ENCODE measurements around the gene TRAK2.

DNA sequence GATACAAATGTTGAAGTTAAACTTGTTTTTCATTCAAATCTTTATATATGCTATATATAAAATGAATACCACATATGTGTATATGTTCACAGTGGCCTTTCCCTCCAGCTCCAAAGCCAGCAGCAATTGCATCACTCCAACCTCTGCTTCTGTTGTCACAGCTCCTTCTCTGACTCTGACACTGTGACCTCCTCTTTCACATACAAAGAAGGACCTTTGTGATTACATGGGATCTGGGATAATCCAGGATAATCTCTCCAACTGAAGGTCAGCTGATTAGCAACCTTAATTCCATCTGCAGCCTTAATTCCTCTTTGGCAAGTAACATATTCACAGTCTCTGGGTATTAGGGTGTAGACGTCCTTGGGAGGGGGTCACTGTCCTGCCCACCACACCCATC lies 102.5 kb downstream of the TRAK2 start:
- TF ChIP-seq, protein P1, sequence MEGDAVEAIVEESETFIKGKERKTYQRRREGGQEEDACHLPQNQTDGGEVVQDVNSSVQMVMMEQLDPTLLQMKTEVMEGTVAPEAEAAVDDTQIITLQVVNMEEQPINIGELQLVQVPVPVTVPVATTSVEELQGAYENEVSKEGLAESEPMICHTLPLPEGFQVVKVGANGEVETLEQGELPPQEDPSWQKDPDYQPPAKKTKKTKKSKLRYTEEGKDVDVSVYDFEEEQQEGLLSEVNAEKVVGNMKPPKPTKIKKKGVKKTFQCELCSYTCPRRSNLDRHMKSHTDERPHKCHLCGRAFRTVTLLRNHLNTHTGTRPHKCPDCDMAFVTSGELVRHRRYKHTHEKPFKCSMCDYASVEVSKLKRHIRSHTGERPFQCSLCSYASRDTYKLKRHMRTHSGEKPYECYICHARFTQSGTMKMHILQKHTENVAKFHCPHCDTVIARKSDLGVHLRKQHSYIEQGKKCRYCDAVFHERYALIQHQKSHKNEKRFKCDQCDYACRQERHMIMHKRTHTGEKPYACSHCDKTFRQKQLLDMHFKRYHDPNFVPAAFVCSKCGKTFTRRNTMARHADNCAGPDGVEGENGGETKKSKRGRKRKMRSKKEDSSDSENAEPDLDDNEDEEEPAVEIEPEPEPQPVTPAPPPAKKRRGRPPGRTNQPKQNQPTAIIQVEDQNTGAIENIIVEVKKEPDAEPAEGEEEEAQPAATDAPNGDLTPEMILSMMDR (IDR thresholded peaks at IDR 0.05; ENCODE audit: borderline replicate concordance, extremely low read depth, low read length, poor library complexity, severe bottlenecking): no peak
- no peak for TF ChIP-seq EZH2 (IDR thresholded peaks at IDR 0.05; ENCODE audit: borderline replicate concordance, low read depth, low read length, severe bottlenecking)
